Embryonic facial prominence (tissue), 1 donor: Measurements from ENCODE around the gene PTPRD.

Experiments used
- DNase-seq: peaks from one replicate; pipeline ENCODE4 v3.0.0-alpha.2; 2016; ENCODE audit errors: extremely low spot score

The PTPRD gene

DNA sequence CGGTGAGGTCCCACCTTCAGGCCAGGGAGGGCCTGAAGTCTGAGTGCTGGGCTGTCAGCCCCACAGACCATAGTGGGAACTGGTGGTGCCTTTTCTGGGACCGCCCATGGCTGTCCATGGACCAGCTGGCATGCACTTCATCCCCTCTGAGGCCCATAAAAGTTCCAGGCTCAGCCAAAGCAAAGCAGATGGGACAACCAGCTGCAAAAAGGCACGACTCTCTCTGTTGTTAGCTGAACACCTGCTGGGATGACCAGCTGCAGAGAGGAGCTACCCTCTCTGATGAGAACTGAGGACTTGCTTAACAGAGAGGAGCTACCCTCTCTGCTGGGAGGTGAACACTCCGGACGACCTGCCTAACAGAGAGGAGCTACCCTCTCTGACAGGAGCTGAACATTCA is 1968.9 kb downstream of the PTPRD start:
- no peak for DNase-seq

DNA sequence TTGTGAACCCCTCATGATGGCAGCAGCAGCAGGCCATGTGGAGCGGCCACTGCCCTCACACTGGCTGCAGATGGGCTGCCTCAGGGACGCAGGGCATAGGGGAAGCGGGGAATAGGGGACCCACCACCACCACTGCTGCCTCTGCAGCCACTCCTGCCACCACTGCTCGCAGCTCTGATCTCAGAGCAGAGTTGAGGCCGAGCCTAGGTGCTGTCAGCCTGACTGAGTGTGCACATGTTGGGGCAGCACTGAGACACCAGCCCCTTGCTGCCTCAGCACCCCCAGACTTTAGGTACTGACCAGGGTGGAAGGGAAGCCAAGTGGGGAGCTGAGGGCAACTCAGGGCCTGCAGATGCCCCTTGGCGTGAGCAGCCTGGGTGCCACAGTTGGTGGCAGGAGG is 1969.3 kb downstream of the PTPRD start:
- DNase-seq, result no peak

DNA sequence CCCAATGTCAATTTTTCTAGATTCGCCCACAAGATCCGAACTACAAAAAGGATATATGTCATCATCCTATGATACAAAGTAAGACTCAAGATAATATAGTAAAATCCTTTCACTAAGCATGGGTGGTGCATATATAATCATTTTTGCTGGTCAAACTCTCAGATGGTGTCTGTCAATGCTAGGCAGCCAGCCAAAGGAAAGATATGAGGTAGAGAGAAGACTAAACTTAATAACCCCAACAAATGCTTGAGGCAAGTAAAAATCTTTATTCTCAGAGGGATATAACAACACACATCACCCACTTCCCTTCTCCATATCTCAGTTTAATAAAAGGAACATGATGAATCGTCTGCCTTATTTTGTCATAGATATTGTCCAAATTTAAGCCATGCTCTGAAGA is 1972.0 kb downstream of the PTPRD start:
- DNase-seq, result no peak

- no peak for DNase-seq
Measured at GRCh38 chr9:8637626-8638025, 1975.2 kb downstream of the PTPRD start.

DNA sequence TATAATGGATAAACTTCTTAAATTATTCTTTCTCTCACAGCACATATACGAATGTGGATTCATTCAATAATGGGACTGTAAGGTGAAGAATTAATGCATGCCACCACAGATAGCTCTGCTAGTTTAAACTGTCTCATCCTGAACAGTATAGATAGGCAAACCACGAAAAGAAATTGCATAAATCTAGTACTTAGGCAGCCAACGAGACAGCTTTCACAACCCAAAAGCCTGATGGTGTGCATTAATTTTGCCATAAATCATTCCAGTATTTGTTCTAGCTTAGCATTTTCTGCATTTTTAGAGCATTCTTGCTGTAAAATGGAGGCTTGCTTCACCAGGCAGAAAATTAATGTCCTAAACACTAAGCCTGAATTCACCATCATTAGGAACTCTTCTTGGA is 1979.0 kb downstream of the PTPRD start:
- DNase-seq, result no peak

- no peak for DNase-seq
Measured at GRCh38 chr9:8632493-8632892, 1980.3 kb downstream of the PTPRD start.

- DNase-seq, result no peak
Measured at GRCh38 chr9:8628791-8629190, 1984.0 kb downstream of the PTPRD start.

DNA sequence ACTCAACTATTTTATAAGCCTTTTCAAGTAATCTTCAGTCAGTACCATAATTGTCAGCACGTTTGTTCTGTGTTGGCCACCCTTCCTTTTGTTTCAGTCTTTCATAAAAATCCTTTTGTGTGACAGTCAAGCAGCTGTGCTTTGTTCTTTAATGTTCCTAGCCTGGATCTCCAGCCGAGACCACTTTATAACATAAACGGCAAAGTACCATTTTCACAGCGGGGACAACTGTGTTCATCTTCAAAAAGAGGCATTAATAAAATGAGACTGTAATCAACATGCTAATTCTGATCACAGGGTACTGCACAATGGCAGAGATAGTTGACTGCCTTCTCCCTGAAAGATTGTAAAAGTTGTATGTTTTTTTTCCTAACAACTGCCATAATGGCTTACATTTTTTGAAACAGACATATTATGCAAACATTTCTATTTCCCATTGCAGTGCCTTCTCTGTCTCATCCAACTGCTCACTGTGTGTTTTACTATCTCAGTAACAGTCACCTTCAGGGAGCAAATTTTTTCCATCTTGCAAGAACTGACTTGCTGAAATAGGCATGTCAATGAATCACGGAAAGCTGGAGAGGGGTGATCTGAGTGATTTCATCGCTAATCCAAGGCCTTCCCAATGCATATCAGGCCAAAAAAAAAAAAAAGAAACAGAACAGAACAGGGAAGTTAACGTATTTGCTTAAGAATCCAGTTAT is 1984.7 kb downstream of the PTPRD start:
- no peak for DNase-seq

- no peak for DNase-seq
Measured at GRCh38 chr9:8622871-8623270, 1989.9 kb downstream of the PTPRD start.

DNA sequence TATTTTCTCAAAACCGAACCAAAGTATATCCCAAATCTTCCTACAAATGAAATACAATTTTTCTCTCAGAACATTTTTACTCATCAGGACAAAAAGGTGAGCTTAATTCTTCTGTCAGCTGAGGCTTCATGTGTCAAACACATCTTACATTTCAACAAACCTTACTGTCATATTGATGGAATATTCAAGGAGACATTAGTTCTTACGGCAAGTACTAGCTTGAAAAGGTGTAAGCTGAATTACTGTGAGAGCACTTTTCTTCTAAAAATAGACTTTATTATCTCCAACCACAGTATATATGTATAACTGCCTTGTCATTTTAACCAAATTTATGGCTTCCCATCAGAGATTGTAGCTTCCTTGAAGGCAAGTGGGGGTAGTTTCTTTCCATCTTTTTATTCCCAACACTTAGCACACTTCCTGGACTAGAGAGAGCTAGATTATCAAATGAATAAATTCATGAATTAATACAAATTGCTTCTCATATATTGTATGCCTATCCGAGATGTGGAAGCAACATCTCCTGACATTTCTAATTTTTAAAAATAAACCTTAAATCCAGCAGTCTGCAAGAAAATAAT is 1990.5 kb downstream of the PTPRD start:
- DNase-seq, result no peak

DNA sequence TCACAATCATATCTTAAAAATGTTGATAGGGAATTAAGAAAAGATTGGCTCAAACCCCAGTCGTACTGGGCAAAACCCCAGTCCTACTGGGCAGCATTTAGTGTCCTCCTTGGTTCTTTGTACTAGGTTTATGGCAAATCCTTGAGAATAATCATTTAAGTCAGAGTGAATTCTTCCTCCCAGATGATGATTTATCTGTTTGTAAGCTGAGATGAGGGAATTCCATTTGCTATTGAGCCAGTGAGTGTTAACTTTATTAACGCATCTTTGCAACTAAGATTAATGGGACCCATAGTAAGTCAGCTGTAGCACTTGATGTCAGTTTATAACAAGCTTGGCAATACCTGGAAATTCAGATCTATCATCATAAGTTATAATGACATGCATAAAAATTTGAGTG is 1991.4 kb downstream of the PTPRD start:
- no peak for DNase-seq

GRCh38 chr9:8616414-8616813 is 1996.4 kb downstream of the PTPRD start:
- no peak for DNase-seq

DNA sequence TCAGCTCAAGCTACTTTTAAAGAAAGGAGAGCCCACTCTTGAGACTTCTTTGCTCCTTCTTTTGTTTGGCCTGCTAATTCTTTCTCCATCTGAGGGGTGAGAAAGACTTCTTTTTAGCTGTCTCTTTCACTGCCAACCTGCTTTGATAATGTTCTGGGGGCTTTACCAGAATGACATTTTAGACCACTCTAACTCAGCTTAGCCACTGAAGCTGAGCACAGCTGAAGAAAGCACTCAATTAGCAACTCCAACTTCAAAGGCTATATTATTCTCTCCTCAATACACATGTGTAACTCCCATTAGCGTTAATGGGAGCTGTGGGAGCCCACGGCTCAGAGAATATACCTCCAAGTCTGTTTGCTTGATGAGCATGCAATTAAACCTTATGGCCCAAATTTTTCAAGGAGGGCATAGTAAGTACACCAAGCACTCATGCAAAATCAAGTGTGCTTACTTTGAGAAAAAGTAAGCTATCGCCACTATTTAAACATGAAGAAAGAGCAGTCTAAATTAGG is 1997.8 kb downstream of the PTPRD start:
- DNase-seq, result no peak

DNA sequence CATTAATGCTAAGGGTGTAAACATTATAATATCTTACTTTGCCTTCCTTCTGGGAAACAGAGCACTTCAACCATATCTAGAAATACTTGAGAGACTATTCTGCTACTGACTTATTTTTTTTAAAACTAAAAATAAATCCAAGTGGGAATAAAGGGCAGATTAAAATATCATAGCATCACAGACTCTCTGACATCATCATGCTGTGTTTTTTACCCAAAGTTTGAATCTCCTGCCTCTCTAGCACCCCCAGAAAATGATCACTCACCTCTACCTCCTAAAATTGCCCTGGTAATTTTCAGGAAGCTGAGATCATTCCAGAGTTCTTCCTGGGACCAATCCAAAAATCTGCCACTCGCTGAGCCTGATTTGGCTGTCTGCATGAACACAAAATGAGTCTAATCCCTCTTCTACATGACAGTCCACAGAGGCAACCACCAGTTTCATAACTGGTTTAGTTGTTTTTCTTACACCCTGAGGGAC is 1999.4 kb downstream of the PTPRD start:
- DNase-seq, result no peak

GRCh38 chr9:8611153-8611552 is 2001.6 kb downstream of the PTPRD start:
- DNase-seq, result no peak

DNA sequence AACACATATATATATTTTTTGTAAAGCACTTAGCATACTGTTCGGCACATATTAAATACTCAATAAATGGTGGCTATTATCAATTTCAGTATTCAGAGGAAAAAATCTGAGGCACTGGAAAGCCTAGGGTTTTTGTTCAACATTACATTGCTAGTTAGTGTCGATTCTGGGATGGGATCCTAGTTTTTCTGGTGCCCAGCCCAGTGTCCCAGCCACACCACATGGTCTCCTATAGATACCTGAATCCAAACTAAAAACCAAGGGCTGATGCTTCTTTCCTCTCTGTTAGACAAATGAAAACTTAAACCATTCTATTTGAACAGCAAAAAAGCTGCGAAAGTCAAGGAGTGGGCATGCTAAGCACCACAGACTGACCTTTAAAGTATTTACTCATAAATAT is 2002.5 kb downstream of the PTPRD start:
- no peak for DNase-seq

DNA sequence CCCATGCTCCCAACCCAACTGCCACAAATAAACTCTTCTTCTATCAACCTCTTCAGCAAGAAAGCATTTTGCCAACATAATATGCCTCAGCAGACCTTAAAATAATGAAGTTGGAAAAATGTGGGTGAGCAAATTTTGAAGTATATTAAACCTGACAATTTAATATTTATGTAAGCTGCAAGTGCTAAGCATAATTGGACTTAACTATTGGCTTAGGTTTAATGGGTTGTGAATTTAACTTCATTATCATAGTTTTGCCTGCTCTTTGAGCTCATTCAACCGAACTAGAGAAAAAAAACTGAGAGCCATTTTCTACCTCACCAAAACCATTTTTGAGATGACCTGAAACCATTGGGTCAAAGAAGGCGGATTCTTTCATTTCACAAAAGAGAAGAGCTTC is 2007.7 kb downstream of the PTPRD start:
- DNase-seq, result no peak

DNA sequence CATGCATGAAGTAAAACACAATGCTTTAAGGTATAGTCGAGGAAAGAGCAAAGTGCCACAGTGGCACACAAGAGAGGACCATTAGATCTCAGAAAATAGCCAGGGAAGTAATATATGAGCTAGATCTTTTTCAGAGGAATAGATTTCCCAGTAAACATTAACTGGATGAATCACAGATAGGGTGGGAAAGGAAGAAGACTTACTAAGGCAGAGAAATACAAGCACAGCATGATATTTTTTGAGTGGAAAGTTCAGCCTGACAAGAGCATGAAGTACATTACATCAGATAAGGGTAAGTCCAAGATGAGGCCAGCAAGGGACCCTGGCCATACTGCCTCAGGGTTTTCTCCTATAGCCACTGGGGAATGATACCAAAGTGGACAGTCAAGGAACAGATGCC is 2008.6 kb downstream of the PTPRD start:
- no peak for DNase-seq

- DNase-seq, result no peak
Measured at GRCh38 chr9:8600914-8601680, 2011.7 kb downstream of the PTPRD start.

DNA sequence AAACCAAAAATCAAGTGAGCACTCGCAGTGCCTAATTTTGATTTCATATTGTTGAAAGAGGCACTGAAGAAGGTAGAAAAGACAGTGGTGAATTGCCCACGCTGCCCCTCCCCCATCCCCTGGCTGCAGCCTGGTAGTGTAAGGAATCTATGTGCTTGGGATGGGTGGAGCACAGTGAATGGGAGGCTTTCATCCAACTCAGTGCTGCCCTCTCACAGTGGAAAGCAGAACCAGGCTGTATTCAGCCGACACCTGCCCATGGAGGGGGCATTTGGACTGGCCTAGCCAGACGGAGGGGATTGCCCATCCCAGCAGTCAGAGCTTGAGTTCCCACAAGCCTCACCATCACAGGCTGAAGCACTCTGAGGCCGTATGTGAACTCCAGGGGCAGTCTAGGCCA is 2012.9 kb downstream of the PTPRD start:
- DNase-seq, result no peak

DNA sequence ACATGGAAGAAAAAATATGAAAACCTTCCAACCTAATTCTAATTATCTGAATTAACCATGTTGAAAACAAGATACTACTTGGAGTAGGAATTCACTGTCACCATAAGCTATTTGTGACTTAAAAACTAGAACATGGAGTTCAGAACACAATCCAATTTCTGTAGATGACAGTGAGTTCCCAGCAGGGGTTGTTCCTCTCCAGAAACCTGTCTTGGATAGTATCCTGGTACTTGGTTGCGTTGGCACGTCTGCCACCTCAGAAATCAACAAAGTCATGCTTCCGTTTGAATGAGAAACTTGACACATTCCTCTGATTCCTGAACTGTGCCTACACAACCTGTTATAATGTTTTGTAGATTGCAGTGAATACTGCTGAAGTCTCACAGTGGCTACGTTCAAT is 2023.3 kb downstream of the PTPRD start:
- no peak for DNase-seq

DNA sequence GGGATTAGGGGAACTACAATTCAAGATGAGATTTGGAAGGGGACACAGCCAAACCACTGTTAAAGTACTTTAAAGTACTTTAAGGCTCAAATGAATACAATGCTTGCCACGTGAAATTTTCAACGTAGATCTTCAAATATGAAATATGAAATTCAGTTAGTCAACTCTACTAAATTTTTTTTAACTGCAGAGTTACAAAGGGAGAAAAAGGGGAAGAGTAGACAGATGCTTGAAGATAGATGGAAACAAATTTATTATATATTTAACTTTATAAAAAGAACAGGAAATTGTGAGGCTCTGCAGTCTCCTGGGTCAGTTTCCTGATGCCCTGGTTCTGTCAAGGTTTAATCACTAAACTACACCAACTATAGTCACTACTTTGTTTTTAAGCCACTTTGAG is 2027.8 kb downstream of the PTPRD start:
- DNase-seq, result no peak

GRCh38 chr9:8579661-8580060 is 2033.1 kb downstream of the PTPRD start:
- DNase-seq, result no peak
